AG09309 (cell line): ENCODE measurements around the gene NSMCE1.

Experiments used
- DNase-seq: peaks from one replicate; pipeline ENCODE4 v3.0.0-alpha.2; 2010; ENCODE audit warnings: low read depth
- H3K4me3 ChIP-seq: 2 replicates; pipeline ENCODE4 v1.5.1; 2011; ENCODE audit warnings: mild to moderate bottlenecking, low read depth, low read length, moderate library complexity; ENCODE audit not compliant: control insufficient read depth
- TF ChIP-seq, protein P1 (sequence below): IDR thresholded peaks from 2 replicates; pipeline ENCODE4 v1.5.1; 2011; ENCODE audit warnings: mild to moderate bottlenecking, low read depth, low read length, inconsistent platforms; ENCODE audit not compliant: insufficient read depth, control insufficient read depth; ENCODE audit errors: missing control alignments

NSMCE1 gene

DNA sequence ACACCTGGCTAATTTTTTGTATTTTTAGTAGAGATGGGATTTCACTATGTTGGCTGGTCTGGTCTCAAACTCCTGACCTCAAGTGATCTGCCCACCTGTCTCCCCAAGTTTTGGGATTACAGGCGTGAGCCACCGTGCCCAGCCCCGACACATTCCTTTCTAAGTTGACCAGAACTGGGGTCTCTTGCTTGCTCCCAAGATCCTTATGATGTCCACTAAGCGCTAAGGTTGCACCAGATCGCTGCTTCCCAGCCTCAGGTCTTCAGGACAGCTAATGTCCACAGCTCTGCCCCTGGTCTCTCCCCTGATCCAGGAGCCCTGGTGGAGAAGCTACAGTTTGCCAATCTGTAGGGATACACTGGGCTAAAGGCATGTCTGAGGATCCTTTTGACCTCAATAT is 29.5 kb downstream of the NSMCE1 start:
- DNase-seq, result no peak
- TF ChIP-seq, protein P1, sequence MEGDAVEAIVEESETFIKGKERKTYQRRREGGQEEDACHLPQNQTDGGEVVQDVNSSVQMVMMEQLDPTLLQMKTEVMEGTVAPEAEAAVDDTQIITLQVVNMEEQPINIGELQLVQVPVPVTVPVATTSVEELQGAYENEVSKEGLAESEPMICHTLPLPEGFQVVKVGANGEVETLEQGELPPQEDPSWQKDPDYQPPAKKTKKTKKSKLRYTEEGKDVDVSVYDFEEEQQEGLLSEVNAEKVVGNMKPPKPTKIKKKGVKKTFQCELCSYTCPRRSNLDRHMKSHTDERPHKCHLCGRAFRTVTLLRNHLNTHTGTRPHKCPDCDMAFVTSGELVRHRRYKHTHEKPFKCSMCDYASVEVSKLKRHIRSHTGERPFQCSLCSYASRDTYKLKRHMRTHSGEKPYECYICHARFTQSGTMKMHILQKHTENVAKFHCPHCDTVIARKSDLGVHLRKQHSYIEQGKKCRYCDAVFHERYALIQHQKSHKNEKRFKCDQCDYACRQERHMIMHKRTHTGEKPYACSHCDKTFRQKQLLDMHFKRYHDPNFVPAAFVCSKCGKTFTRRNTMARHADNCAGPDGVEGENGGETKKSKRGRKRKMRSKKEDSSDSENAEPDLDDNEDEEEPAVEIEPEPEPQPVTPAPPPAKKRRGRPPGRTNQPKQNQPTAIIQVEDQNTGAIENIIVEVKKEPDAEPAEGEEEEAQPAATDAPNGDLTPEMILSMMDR, result no peak
- no peak overlapping the region for H3K4me3 ChIP-seq

DNA sequence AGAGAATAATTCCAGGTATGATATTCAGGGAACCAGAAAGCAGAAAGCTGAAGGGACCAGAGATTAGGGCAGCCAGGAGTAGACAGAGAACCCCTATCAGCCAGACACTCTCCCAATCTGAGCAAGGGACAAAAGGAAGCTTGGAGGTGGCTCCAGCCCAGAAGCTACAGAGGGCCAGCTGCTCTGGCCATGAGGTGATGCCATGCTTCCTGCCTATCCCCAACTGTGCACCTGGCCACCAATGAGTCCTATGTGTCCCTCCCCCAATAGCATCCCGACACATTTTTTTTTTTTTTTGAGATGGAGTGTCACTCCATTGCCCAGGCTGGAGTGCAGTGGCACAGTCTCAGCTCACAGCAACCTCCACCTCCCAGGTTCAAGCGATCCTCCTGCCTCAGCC is 30.0 kb downstream of the NSMCE1 start:
- no peak for DNase-seq
- H3K4me3 ChIP-seq, result no peak overlapping the region
- TF ChIP-seq, protein P1, result no peak

DNA sequence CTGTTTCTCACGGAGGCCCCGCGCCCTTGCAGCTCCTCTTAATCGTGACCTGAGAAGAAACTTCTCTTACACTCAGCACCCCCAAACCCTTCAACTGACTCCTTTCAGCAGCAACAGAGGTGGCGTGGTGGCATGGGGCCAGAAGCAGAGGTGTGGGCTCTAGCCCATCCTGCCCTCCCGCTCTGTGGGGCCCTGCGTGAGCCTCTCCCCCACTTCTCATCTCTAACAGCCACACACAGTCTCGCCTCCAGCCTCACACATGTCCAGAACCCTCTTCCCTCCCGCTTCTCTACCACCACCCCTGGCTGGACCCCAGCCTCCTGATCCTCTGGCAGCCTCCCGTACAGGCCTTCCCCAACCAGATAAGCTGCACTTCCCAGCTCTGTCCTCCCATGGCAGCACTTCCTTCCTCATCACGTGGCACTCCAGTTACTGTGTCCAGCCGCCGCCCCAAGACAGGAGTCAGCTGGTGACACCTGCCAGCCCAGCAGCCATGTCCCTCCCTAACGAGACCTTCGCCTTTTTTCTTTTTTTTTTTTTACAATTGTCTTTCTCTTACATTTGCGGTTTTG is 30.5 kb downstream of the NSMCE1 start:
- no peak for DNase-seq
- H3K4me3 ChIP-seq, result no peak overlapping the region
- TF ChIP-seq, protein P1, result no peak

DNA sequence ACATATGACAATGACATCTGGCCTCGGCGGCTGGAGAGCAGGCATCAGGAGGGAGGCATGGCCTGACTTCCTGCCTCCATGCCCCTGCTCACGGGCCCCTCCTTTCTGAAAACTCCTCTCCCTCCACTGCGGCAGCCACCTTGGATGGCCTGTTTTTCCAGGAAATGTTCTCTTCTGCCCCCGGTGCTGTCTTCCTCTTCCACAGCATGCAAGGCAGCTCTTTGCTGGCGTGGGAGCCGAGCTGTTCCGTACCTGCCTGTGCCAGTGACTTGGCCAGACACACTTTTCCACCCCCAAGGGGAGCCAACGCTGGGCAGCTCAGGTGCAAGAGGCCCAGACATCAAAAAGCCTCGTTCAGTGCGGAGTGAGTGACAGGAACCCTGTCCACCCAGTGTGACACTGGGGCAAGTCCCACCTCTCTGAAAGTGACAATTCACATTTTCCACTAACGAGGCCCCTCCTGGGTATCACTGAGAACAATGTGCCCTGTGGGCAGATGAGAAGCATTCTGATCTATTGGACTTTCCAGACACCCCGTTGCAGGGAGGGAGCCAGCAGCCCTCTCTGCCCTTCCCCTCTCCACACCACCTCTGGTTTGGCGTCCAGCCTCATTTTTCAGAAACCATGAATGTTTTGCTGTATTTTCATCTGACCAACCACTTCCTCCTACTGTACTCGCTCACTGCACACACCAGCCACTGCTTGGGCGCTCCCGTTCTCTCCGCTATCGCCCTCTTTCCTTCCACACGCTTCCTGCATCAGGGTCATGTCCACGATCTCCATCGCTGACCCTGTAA is 31.2 kb downstream of the NSMCE1 start:
- no peak for DNase-seq

DNA sequence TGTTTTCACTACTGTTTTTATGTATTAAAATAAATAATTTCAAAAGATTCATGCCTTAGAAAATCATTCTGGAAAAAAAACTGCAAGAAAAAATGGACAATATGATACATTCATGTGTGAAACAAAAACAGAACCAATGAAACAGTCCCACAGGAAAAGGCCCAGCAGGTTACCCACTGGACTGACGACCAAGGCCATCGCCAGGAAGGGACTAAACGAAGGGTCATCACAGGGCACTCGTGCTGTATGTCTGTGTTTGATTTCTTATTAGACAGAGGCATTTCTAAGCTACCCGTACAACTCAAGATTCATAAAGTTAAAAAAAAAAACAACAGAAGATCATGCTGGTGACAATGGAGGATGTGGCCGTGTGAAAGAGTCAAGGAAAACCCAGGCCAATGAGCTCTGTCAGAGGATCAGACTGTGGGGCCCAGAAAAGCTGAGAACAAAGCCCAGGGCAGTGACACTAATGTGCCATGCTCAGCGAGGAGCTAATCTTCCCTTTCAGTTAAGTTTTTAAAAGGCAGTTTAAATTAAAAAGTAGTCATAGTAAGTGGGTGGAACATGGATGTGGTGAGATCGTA is 31.8 kb downstream of the NSMCE1 start:
- no peak overlapping the region for H3K4me3 ChIP-seq

More for the DNA sequence above, 31.2 kb downstream of the NSMCE1 start:
- H3K4me3 ChIP-seq, result no peak overlapping the region
- TF ChIP-seq, protein P1, result no peak

DNA sequence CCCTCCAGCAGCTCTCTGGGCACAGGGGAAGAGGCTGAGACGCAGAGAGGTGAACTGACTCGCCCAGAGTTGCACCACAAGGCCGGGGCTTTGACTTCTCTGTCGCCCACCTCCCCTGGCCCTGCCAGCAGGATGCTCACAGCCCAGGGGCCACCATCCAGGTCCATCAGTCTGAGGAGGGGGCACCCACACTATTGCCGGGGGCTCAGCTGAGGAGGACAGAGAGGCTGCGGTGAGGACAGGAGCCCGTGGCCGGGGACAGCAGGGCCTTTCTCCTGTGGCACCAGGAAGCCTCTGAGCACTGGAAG is 32.7 kb downstream of the NSMCE1 start:
- no peak for DNase-seq
- H3K4me3 ChIP-seq, result no peak overlapping the region
- TF ChIP-seq, protein P1, result no peak

More for the DNA sequence above, 31.8 kb downstream of the NSMCE1 start:
- no peak for DNase-seq
- TF ChIP-seq, protein P1, result no peak
